Lung (tissue), 12 donors: ENCODE measurements around the gene RASSF5. TPM values are rescaled to one million over a fixed set of nuclear protein-coding genes. Genes with fewer than 3 reads are reported as not detected.

Experiments used
- ATAC-seq: fragments of 200-7000 bp; cut with Tn5 transposase; one replicate; pipeline ENCODE4 v1.9.1; 2020; ENCODE audit warnings: moderate number of reproducible peaks; ENCODE audit not compliant: insufficient read depth, low FRiP score
- DNase-seq, 3 donors: peaks; one replicate each; pipeline ENCODE4 v3.0.0-alpha.2; 2013 to 2017
- H3K27ac ChIP-seq, 2 donors: one replicate each; pipeline ENCODE4 v1.5.1; 2013; ENCODE audit warnings: mild to moderate bottlenecking in 2 of 2, moderate library complexity in 2 of 2, control low read depth in 1 of 2, inconsistent platforms in 1 of 2, low read depth in 1 of 2, low read length in 1 of 2
- H3K27me3 ChIP-seq, 3 donors: one replicate each; pipeline ENCODE4 v1.5.1; 2013; ENCODE audit warnings: low read length in 2 of 3; ENCODE audit not compliant: control insufficient read depth in 3 of 3, insufficient read depth in 3 of 3
- H3K36me3 ChIP-seq, 4 donors: one replicate each; pipeline ENCODE4 v1.5.1; 2013; ENCODE audit warnings: low read length in 4 of 4, mild to moderate bottlenecking in 1 of 4, moderate library complexity in 1 of 4; ENCODE audit not compliant: control insufficient read depth in 4 of 4, insufficient read depth in 4 of 4
- H3K4me1 ChIP-seq, 5 donors: one replicate each; pipeline ENCODE4 v1.5.1; 2013; ENCODE audit warnings: low read length in 5 of 5, mild to moderate bottlenecking in 2 of 5, moderate library complexity in 1 of 5; ENCODE audit not compliant: control insufficient read depth in 5 of 5, insufficient read depth in 5 of 5
- H3K4me3 ChIP-seq: one replicate; pipeline ENCODE4 v1.5.1; 2013; ENCODE audit warnings: mild to moderate bottlenecking, control low read depth, moderate library complexity
- H3K9ac ChIP-seq, 2 donors: one replicate each; pipeline ENCODE4 v1.5.1; 2013; ENCODE audit warnings: low read length in 2 of 2, control low read depth in 1 of 2; ENCODE audit not compliant: insufficient read depth in 1 of 2
- H3K9me3 ChIP-seq, 4 donors: one replicate each; pipeline ENCODE4 v1.5.1; 2013; ENCODE audit warnings: low read length in 3 of 4, mild to moderate bottlenecking in 1 of 4, moderate library complexity in 1 of 4; ENCODE audit not compliant: control insufficient read depth in 4 of 4, insufficient read depth in 3 of 4
- CTCF ChIP-seq: IDR thresholded peaks from 2 replicates; pipeline ENCODE4 v1.5.1; 2012; ENCODE audit warnings: mild to moderate bottlenecking; ENCODE audit errors: control extremely low read depth, extremely low read depth
- WGBS, 2 donors: extraction: QIAGEN DNeasy Blood & Tissue Kit; methylation state at CpG; one replicate each; pipeline ENCODE4 v1.1.7; 2013; 5-methylcytosine and 5-hydroxymethylcytosine counted together
- polyA plus RNA-seq, 2 donors: library from polyadenylated mRNA; stranded (reverse); fragments of 200-250 nt; gene quantifications; one replicate each; pipeline ENCODE4 v1.2.1, GENCODE V29; 2013
- total RNA-seq, 2 donors: library from RNA; depleted of rRNA in 1 of 2; stranded (reverse); fragments of >200 nt in 1 of 2; gene quantifications; one replicate each; pipeline ENCODE4 v1.2.1, GENCODE V29; 2014 to 2021
- donor health status: control.
- donor health status: control.
- donor health status: Bipolar disorder and iron deficiency.
- donor health status: healthy.
- donor health status: DM: yes; HTN: yes; CAD: no.

The RASSF5 gene
- total and polyA plus RNA-seq, 4 donors: 10.3 to 38.2 (median 30.7) TPM

GRCh38 chr1:206464456-206464964 lies 42.8 kb upstream of the RASSF5 start:
- Histone ChIP-seq H3K36me3 (peaks cover 0 to 13% (median 3%) of the 10 kb centered on the region in 4 donors), H3K27ac (no peak overlapping the region), H3K9ac (no peak overlapping the region), H3K9me3 (no peaks in the 10 kb centered on the region), H3K4me3 (no peak overlapping the region), H3K27me3 (no peaks in the 10 kb centered on the region), H3K4me1 (peaks cover 0 to 6% (median 3%) of the 10 kb centered on the region in 5 donors)
- 50 to 73% methylated on average over 4 of the region's 4 CpGs for WGBS, 2 donors
- ATAC-seq: no peak
- no peak for DNase-seq
- TF ChIP-seq CTCF: no peak

DNA sequence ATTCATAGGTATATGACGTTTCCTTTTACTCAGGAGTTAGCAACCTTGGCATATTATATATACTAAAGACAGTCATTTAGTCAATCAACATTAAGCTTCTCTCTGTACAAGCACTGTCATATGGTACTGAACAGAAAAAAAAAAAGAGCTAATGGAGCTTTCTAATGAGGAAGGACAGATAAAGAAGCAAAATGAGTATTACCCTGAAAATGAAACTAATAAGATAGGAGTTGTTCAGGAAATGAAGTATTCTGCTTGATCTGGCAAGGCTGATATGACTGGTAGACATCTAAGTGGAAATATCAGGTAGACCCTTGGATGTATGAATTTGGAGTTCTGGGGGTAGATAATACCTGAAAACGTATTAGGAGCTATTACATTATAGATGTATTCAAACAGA lies 41.4 kb upstream of the RASSF5 start:
- Histone ChIP-seq H3K27ac (no peak overlapping the region), H3K4me1 (peaks cover 0 to 21% (median 15%) of the 10 kb centered on the region in 5 donors), H3K27me3 (no peaks in the 10 kb centered on the region), H3K4me3 (no peak overlapping the region), H3K36me3 (peaks cover 0 to 10% (median 3%) of the 10 kb centered on the region in 4 donors), H3K9me3 (no peaks in the 10 kb centered on the region), H3K9ac (no peak overlapping the region)
- TF ChIP-seq CTCF: no peak
- DNase-seq: no peak
- ATAC-seq: no peak
- WGBS, 2 donors: 72 to 78% methylated on average over 2 of the region's 2 CpGs

DNA sequence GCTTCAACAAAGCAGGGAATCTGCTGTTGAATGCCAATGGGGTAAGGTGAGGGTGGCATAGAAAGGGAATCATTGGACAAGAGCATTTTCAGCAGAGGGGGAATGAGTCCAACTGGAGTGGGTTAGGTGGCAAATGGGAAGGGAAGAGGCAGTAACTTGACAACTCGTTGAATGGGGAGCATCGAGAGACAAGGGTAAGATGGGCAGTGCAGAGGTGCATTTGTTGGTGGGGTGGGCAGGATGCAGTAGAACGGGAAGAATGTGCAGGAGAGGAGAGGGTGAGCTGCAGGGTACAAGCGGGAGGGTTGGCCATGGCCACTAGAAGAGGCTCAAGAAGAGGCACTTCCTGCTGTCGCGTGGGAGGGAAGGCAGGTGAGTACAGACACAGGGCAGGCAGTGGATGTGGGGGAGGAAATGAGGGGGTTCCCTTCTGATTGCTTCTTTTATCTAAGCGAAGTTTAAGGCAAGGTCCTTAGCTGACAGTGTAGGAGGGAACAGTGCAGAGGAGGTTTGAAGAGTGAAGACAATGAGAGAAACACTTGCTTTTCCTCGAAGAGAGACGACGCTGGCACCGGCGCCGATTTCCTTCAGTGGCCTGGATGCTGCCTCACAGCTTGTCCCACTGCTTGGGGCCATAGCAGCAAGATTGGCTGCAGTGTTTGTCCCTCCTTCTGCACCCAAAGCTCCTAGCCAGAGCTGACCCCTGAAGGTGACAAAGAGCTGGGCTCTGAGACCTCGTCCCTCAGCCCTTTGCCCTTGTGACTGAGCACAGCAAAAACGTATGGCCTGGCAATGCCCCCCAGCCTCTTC lies 40.3 kb upstream of the RASSF5 start:
- DNase-seq: no peak
- ATAC-seq: no peak
- no peak overlapping the region for H3K27ac ChIP-seq

More for the DNA sequence above, 40.3 kb upstream of the RASSF5 start:
- Histone ChIP-seq H3K27me3 (no peaks in the 10 kb centered on the region), H3K9me3 (no peaks in the 10 kb centered on the region), H3K4me3 (no peak overlapping the region), H3K4me1 (peaks cover 0 to 31% (median 20%) of the 10 kb centered on the region in 5 donors), H3K9ac (no peak overlapping the region), H3K36me3 (peaks cover 0 to 8% (median 1%) of the 10 kb centered on the region in 4 donors)
- 48 to 71% methylated on average over 15 of the region's 15 CpGs for WGBS, 2 donors
- TF ChIP-seq CTCF: no peak
